Peyer's patch (tissue), 4 donors: ENCODE data around the gene CTXND1. TPM values are rescaled to one million over a fixed set of nuclear protein-coding genes. Genes with fewer than 3 reads are reported as not detected.
"Not testable (repeated sequence)": the region's sequence is repeated elsewhere in the genome, so short reads cannot be mapped to it uniquely, and the experiment has no call there.

Experiments used
- DNase-seq, 3 donors: peaks; one replicate each; pipeline ENCODE4 v3.0.0-alpha.2; 2017 to 2019
- H3K27ac ChIP-seq, 4 donors: fragments of 200-600 bp; sonication (generic); one replicate each; pipeline ENCODE4 v1.5.1; 2016 to 2019
- H3K27me3 ChIP-seq, 2 donors: fragments of 200-600 bp; sonication (generic); one replicate each; pipeline ENCODE4 v1.5.1; 2019
- H3K36me3 ChIP-seq, 3 donors: fragments of 200-600 bp; sonication (generic); one replicate each; pipeline ENCODE4 v1.5.1; 2016 to 2019
- H3K4me1 ChIP-seq, 4 donors: fragments of 200-600 bp; sonication (generic); one replicate each; pipeline ENCODE4 v1.5.1; 2016 to 2019
- H3K4me3 ChIP-seq, 4 donors: fragments of 200-600 bp; sonication (generic); 1 replicate in 3 of 4; 2 replicates in 1 of 4; pipeline ENCODE4 v1.5.1; 2016 to 2019; ENCODE audit warnings: mild to moderate bottlenecking in 1 of 4
- H3K9me3 ChIP-seq, 4 donors: fragments of 200-600 bp; sonication (generic); one replicate each; pipeline ENCODE4 v1.5.1; 2016 to 2019; ENCODE audit warnings: mild to moderate bottlenecking in 1 of 4
- CTCF ChIP-seq, 6 experiments: fragments of 450-650 bp in 4 of 6; fragments of 200-600 bp in 2 of 6; sonication (generic) in 1 of 6; IDR thresholded peaks; one replicate each; pipeline ENCODE4 v1.5.1; 2017 to 2019; ENCODE audit warnings: antibody characterized with exemption in 6 of 6, mild to moderate bottlenecking in 3 of 6, moderate library complexity in 1 of 6
- POLR2A ChIP-seq, 2 donors: fragments of 450-650 bp; IDR thresholded peaks; one replicate each; pipeline ENCODE4 v1.5.1; 2017; ENCODE audit warnings: antibody characterized with exemption in 2 of 2, mild to moderate bottlenecking in 2 of 2, moderate library complexity in 2 of 2
- total RNA-seq, 4 donors: library from RNA; depleted of rRNA; stranded (reverse); fragments of >200 nt; gene quantifications; one replicate each; pipeline ENCODE4 v1.1.0, GENCODE V29; 2016

CTXND1 gene
- total RNA-seq = 1 to 10 TPM in 1 of 4 donors, under 1 TPM in 2, not detected in 1; 0.53 to 5.0 (median 0.54) TPM

GRCh38 chr15:80252121-80252518, at the start of gene CTXND1:
TSS of gene CTXND1 (minus strand) at chr15:80252213. CDS start at chr15:80201949, 50,264 bp downstream.
- H3K27me3 ChIP-seq = peaks cover 0 to 16% of the 10 kb centered on the region in 2 donors
- no peak for DNase-seq
- TF ChIP-seq CTCF (IDR thresholded peaks at IDR 0.05) (no peak), POLR2A (IDR thresholded peaks at IDR 0.05) (no peak)
- H3K36me3 ChIP-seq = no peaks in the 10 kb centered on the region
- H3K9me3 ChIP-seq = no peaks in the 10 kb centered on the region
- peaks cover 0 to 11% (median 2%) of the 10 kb centered on the region in 4 donors for H3K4me1 ChIP-seq
- H3K27ac ChIP-seq = peak within 1 kb of the TSS in 2 of 4 donors; percentile 40 to 48
- peak within 1 kb of the TSS in 3 of 4 donors; percentile 30 to 55 (median 50) for H3K4me3 ChIP-seq

- TF ChIP-seq POLR2A (IDR thresholded peaks at IDR 0.05) = no peak
- TF ChIP-seq CTCF (IDR thresholded peaks at IDR 0.05) = no peak
- H3K27ac ChIP-seq = no peak overlapping the region
- no peaks in the 10 kb centered on the region for H3K27me3 ChIP-seq
- DNase-seq = no peak
- H3K36me3 ChIP-seq = no peaks in the 10 kb centered on the region
- no peaks in the 10 kb centered on the region for H3K4me1 ChIP-seq
- no peaks in the 10 kb centered on the region for H3K9me3 ChIP-seq
- H3K4me3 ChIP-seq = no peak overlapping the region
Measured at GRCh38 chr15:80301472-80301871, 49.5 kb upstream of the CTXND1 start.

- H3K9me3 ChIP-seq, H3K27me3 ChIP-seq, H3K4me3 ChIP-seq, DNase-seq, H3K27ac ChIP-seq, H3K36me3 ChIP-seq, H3K4me1 ChIP-seq: not testable (repeated sequence)
Measured at GRCh38 chr15:80295777-80296176, 43.8 kb upstream of the CTXND1 start.

- Histone ChIP-seq H3K9me3 (no peaks in the 10 kb centered on the region), H3K4me3 (no peak overlapping the region), H3K4me1 (no peaks in the 10 kb centered on the region), H3K27me3 (no peaks in the 10 kb centered on the region), H3K27ac (no peak overlapping the region), H3K36me3 (no peaks in the 10 kb centered on the region)
- TF ChIP-seq POLR2A (IDR thresholded peaks at IDR 0.05) (no peak), CTCF (IDR thresholded peaks at IDR 0.05) (no peak)
- no peak for DNase-seq
Measured at GRCh38 chr15:80292079-80292478, 40.1 kb upstream of the CTXND1 start.

GRCh38 chr15:80290891-80291290, 38.9 kb upstream of the CTXND1 start:
- H3K27me3 ChIP-seq, H3K4me1 ChIP-seq, DNase-seq, H3K9me3 ChIP-seq, H3K4me3 ChIP-seq, H3K36me3 ChIP-seq, H3K27ac ChIP-seq: not testable (repeated sequence)

GRCh38 chr15:80289528-80290495, 37.8 kb upstream of the CTXND1 start:
- TF ChIP-seq CTCF (IDR thresholded peaks at IDR 0.05) = no peak
- TF ChIP-seq POLR2A (IDR thresholded peaks at IDR 0.05) = no peak

More at GRCh38 chr15:80289528-80290495, 37.8 kb upstream of the CTXND1 start:
- Histone ChIP-seq H3K36me3 (no peaks in the 10 kb centered on the region), H3K4me3 (no peak overlapping the region), H3K9me3 (no peaks in the 10 kb centered on the region), H3K4me1 (no peaks in the 10 kb centered on the region), H3K27me3 (no peaks in the 10 kb centered on the region), H3K27ac (no peak overlapping the region)
- DNase-seq = no peak
